GM23248 (cell line): ENCODE results near the gene CPTP. TPM values are rescaled to one million over a fixed set of nuclear protein-coding genes. Genes with fewer than 3 reads are reported as not detected.
A peak's percentile ranks its signal among the peaks of the same experiment; 100 is the strongest.

Experiments used
- DNase-seq: peaks from one replicate; pipeline ENCODE4 v3.0.0-alpha.2; 2015
- H2AFZ ChIP-seq: fragments of 200-600 bp; sonication (generic); 2 replicates; pipeline ENCODE4 v1.6.1; 2016; ENCODE audit warnings: antibody characterized with exemption
- H3F3A ChIP-seq: fragments of 200-600 bp; sonication (generic); 2 replicates; pipeline ENCODE4 v1.6.1; 2016; ENCODE audit warnings: mild to moderate bottlenecking, antibody characterized with exemption, mixed run types; ENCODE audit not compliant: insufficient read depth
- H3K27ac ChIP-seq: fragments of 200-600 bp; sonication (generic); 2 replicates; pipeline ENCODE4 v1.5.1; 2016; ENCODE audit warnings: mild to moderate bottlenecking
- H3K27me3 ChIP-seq: fragments of 200-600 bp; sonication (generic); replicated peaks from 2 replicates; pipeline ENCODE4 v1.6.1; 2016; ENCODE audit warnings: mild to moderate bottlenecking; ENCODE audit not compliant: insufficient read depth
- H3K36me3 ChIP-seq: fragments of 200-600 bp; sonication (generic); 2 replicates; pipeline ENCODE4 v1.6.1; 2016; ENCODE audit warnings: low read depth, mild to moderate bottlenecking
- H3K4me1 ChIP-seq: fragments of 200-600 bp; sonication (generic); 2 replicates; pipeline ENCODE4 v1.6.1; 2016; ENCODE audit warnings: mild to moderate bottlenecking; ENCODE audit not compliant: insufficient read depth
- H3K4me2 ChIP-seq: fragments of 200-600 bp; sonication (generic); one replicate; pipeline ENCODE4 v1.6.1; 2016; ENCODE audit warnings: mild to moderate bottlenecking; ENCODE audit not compliant: unreplicated experiment
- H3K4me3 ChIP-seq: fragments of 200-600 bp; sonication (generic); 2 replicates; pipeline ENCODE4 v1.5.1; 2016; ENCODE audit warnings: mild to moderate bottlenecking
- H3K79me2 ChIP-seq: fragments of 200-600 bp; sonication (generic); 2 replicates; pipeline ENCODE4 v1.6.1; 2016; ENCODE audit warnings: mild to moderate bottlenecking; ENCODE audit not compliant: insufficient read depth
- H3K9ac ChIP-seq: fragments of 200-600 bp; sonication (generic); 2 replicates; pipeline ENCODE4 v1.6.1; 2016; ENCODE audit warnings: mild to moderate bottlenecking
- H3K9me2 ChIP-seq: fragments of 200-600 bp; sonication (generic); 2 replicates; pipeline ENCODE4 v1.6.1; 2016; ENCODE audit warnings: mixed run types, mild to moderate bottlenecking, moderate library complexity; ENCODE audit not compliant: insufficient read depth
- H3K9me3 ChIP-seq: fragments of 200-600 bp; sonication (generic); one replicate; pipeline ENCODE4 v1.6.1; 2017; ENCODE audit warnings: low read depth
- H4K20me1 ChIP-seq: fragments of 200-600 bp; sonication (generic); 2 replicates; pipeline ENCODE4 v1.6.0; 2016; ENCODE audit not compliant: insufficient read depth
- EZH2 ChIP-seq: fragments of 200-600 bp; sonication (generic); IDR thresholded peaks from 2 replicates; pipeline ENCODE4 v1.6.1; 2018; ENCODE audit warnings: antibody characterized with exemption, mild to moderate bottlenecking; ENCODE audit not compliant: insufficient read depth, poor library complexity, severe bottlenecking
- EZH2phosphoT487 ChIP-seq: fragments of 200-600 bp; sonication (generic); IDR thresholded peaks from 2 replicates; pipeline ENCODE4 v1.6.1; 2018; ENCODE audit warnings: antibody characterized with exemption, moderate library complexity, mild to moderate bottlenecking, low read depth; ENCODE audit not compliant: insufficient read depth
- WGBS, 2 experiments: methylation state at CpG; one replicate each; pipeline ENCODE4 v1.1.6; 2015 to 2017; ENCODE audit warnings: low lambda C conversion rate in 2 of 2, low coverage in 1 of 2; ENCODE audit errors: missing lambda C conversion rate in 2 of 2; 5-methylcytosine and 5-hydroxymethylcytosine counted together
- in situ Hi-C: fragments of 300-500 bp; cut with MboI; formaldehyde crosslinking; loops from 2 replicates; pipeline ENCODE4 v1.15.0; 2020
- polyA plus RNA-seq: library from polyadenylated mRNA; unstranded; fragments of >200 nt; fragmentation: Nextera tagmentation; extraction: Ambion mirVana; gene quantifications from 2 replicates; pipeline ENCODE4 v1.2.1, GENCODE V29; 2016
- total RNA-seq: library from RNA; depleted of rRNA; stranded (reverse); fragments of >200 nt; shearing (Covaris generic); gene quantifications from 2 replicates; pipeline ENCODE4 v1.2.3, GENCODE V29; 2014

Gene CPTP
- total and polyA plus RNA-seq, 2 experiments from 2014 or later: 28.0 to 30.5 TPM

DNA sequence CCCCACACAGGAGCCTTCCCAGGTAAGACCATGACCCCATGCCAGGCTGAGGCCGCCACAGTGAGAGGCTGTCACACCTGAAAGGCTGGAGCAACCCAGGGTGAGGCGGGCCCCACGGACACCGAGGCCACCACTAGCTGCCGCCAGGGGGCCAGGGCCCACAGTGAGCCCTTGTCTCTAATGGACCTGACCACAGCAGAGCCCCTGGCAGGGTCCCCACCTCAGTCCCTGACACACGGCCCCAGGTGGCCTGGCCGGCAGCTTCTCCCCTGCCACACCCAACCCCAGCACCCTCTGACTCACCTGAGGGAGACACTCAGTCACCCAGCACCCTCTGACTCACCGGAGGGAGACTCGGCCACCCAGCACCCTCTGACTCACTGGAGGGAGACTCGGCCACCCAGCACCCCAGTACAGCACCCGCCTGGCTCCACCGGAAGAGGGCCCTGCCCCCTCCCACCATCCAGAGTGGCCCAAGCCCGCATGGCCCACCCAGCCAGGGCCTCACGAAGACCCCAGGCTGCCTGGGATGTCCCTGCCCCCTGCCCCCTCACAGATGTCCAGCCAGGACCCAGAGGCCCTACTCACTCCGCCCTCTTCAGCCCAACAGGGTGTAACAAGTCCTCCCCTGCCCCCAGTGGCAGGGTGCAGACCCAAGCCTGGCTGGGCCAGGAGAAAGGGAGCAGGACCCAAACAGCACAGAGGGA is 20.2 kb downstream of the CPTP start:
- H3K4me1 ChIP-seq: peaks cover 23% of the 10 kb centered on the region
- H3K79me2 ChIP-seq: peaks cover 79% of the 10 kb centered on the region
- H3K9me3 ChIP-seq: no peaks in the 10 kb centered on the region
- H3K9me2 ChIP-seq: no peaks in the 10 kb centered on the region
- H3K27me3 ChIP-seq: no peaks in the 10 kb centered on the region
- 41 to 64% methylated on average over 10 to 13 of the region's 15 CpGs for WGBS, 2 experiments
- in situ Hi-C loops: no loop called here
- no peak overlapping the region for H2AFZ ChIP-seq
- H3K27ac ChIP-seq: peak overlapping the region; percentile 41
- peak overlapping the region; percentile 42; the same call in 1 of the 2 replicates for H3K4me3 ChIP-seq
- H3K36me3 ChIP-seq: no peaks in the 10 kb centered on the region; the same call in 1 of the 2 replicates
- DNase-seq: peak; percentile 93
- peak overlapping the region; percentile 47 for H3K9ac ChIP-seq
- H4K20me1 ChIP-seq: no peaks in the 10 kb centered on the region
- no peaks in the 10 kb centered on the region for H3F3A ChIP-seq
- H3K4me2 ChIP-seq: peak overlapping the region; percentile 61
- TF ChIP-seq EZH2 (no peak), EZH2phosphoT487 (no peak)

GRCh38 chr1:1345384-1345783 is 20.8 kb downstream of the CPTP start:
- TF ChIP-seq EZH2 (no peak), EZH2phosphoT487 (no peak)
- Histone ChIP-seq H4K20me1 (no peaks in the 10 kb centered on the region), H3K4me1 (peaks cover 23% of the 10 kb centered on the region), H3K27ac (peak overlapping the region; percentile 41; the same call in 1 of the 2 replicates), H3K9me2 (no peaks in the 10 kb centered on the region), H3K9me3 (no peaks in the 10 kb centered on the region), H3K4me3 (no peak overlapping the region), H3K79me2 (peaks cover 79% of the 10 kb centered on the region), H3F3A (no peaks in the 10 kb centered on the region), H3K36me3 (no peaks in the 10 kb centered on the region; the same call in 1 of the 2 replicates), H2AFZ (no peak overlapping the region), H3K4me2 (no peak overlapping the region), H3K27me3 (no peaks in the 10 kb centered on the region), H3K9ac (peak overlapping the region; percentile 47)
- in situ Hi-C loops: no loop called here
- WGBS, 2 experiments: 75 to 82% methylated on average over 8 to 16 of the region's 16 CpGs
- no peak for DNase-seq

- TF ChIP-seq EZH2phosphoT487: no peak
- no peak for TF ChIP-seq EZH2
- Histone ChIP-seq H3K36me3 (no peaks in the 10 kb centered on the region; the same call in 1 of the 2 replicates), H3K9ac (peak overlapping the region; percentile 33; the same call in 1 of the 2 replicates), H3K79me2 (peaks cover 76% of the 10 kb centered on the region), H3F3A (no peaks in the 10 kb centered on the region), H3K27me3 (no peaks in the 10 kb centered on the region), H2AFZ (no peak overlapping the region), H3K4me3 (no peak overlapping the region), H3K27ac (peak overlapping the region; percentile 41; the same call in 1 of the 2 replicates), H3K9me3 (no peaks in the 10 kb centered on the region), H3K9me2 (no peaks in the 10 kb centered on the region), H3K4me2 (peak overlapping the region; percentile 19), H3K4me1 (peaks cover 23% of the 10 kb centered on the region), H4K20me1 (no peaks in the 10 kb centered on the region)
- 67 to 68% methylated on average over 12 of the region's 12 CpGs for WGBS, 2 experiments
- in situ Hi-C loops: no loop called here
- no peak for DNase-seq
Observed at GRCh38 chr1:1345860-1346500, 21.4 kb downstream of the CPTP start.

- no peak for TF ChIP-seq EZH2
- TF ChIP-seq EZH2phosphoT487: no peak
- DNase-seq: no peak
- Histone ChIP-seq H3F3A (no peaks in the 10 kb centered on the region; the same call in 1 of the 2 replicates), H3K36me3 (no peaks in the 10 kb centered on the region), H3K27me3 (no peaks in the 10 kb centered on the region), H3K79me2 (peaks cover 72% of the 10 kb centered on the region), H3K9me3 (no peaks in the 10 kb centered on the region), H3K4me1 (peaks cover 23% of the 10 kb centered on the region), H3K27ac (peak overlapping the region; percentile 41; the same call in 1 of the 2 replicates), H3K9me2 (no peaks in the 10 kb centered on the region), H2AFZ (no peak overlapping the region), H3K4me2 (peak overlapping the region; percentile 89), H3K4me3 (peak overlapping the region; percentile 29; the same call in 1 of the 2 replicates), H4K20me1 (no peaks in the 10 kb centered on the region), H3K9ac (peak overlapping the region; percentile 33)
- WGBS, 2 experiments: 82 to 84% methylated on average over 10 of the region's 10 CpGs
- in situ Hi-C loops: no loop called here
Observed at GRCh38 chr1:1346501-1346890, 21.9 kb downstream of the CPTP start.
